NCI-H748 (cell line): ENCODE data around the gene ANAPC5.
"Not testable (repeated sequence)": the region's sequence is repeated elsewhere in the genome, so short reads cannot be mapped to it uniquely, and the experiment has no call there.

ENCODE experiments used
- DNase-seq: peaks from one replicate; lab custom pipeline; 2025; ENCODE audit not compliant: unreplicated experiment; lab: John Stamatoyannopoulos, UW

The ANAPC5 gene

GRCh38 chr12:121351820-121352681 is at the start of gene ANAPC5:
Gene ANAPC5, minus strand, starts transcription at chr12:121352411. Its CDS starts 71 bp downstream, at chr12:121352340.
- DNase-seq = peak; percentile 99

GRCh38 chr12:121400332-121401139 is 48.3 kb upstream of the ANAPC5 start:
- peak; percentile 63 for DNase-seq

- peak; percentile 99 for DNase-seq
These were observed 47.5 kb upstream of the ANAPC5 start, which contains the start of gene RNF34 for GRCh38 chr12:121399391-121400331. Gene RNF34, plus strand, starts transcription at chr12:121400118. Its CDS starts 95 bp downstream, at chr12:121400213.

- DNase-seq = peak; percentile 5
These were observed 46.1 kb upstream of the ANAPC5 start for GRCh38 chr12:121398355-121398754.

- DNase-seq = no peak
These were observed 45.3 kb upstream of the ANAPC5 start for GRCh38 chr12:121397521-121397920.

- no peak for DNase-seq
These were observed 40.1 kb upstream of the ANAPC5 start for GRCh38 chr12:121392325-121392716.

- no peak for DNase-seq
These were observed 39.6 kb upstream of the ANAPC5 start for GRCh38 chr12:121391619-121392324.

GRCh38 chr12:121390856-121391255 is 38.6 kb upstream of the ANAPC5 start:
- no peak for DNase-seq

- no peak for DNase-seq
These were observed 36.3 kb upstream of the ANAPC5 start for GRCh38 chr12:121388421-121388981.

- not testable (repeated sequence) for DNase-seq
These were observed 32.7 kb upstream of the ANAPC5 start for GRCh38 chr12:121384891-121385290.

- no peak for DNase-seq
These were observed 31.4 kb upstream of the ANAPC5 start for GRCh38 chr12:121383601-121384021.

GRCh38 chr12:121379945-121380344 is 27.7 kb upstream of the ANAPC5 start:
- DNase-seq = no peak

GRCh38 chr12:121378736-121379135 is 26.5 kb upstream of the ANAPC5 start:
- DNase-seq = no peak

GRCh38 chr12:121376754-121377697 is 24.8 kb upstream of the ANAPC5 start:
- no peak for DNase-seq

- DNase-seq = not testable (repeated sequence)
These were observed 22.9 kb upstream of the ANAPC5 start for GRCh38 chr12:121374945-121375584.

- DNase-seq = not testable (repeated sequence)
These were observed 22.1 kb upstream of the ANAPC5 start for GRCh38 chr12:121374336-121374735.

GRCh38 chr12:121373755-121374154 is 21.5 kb upstream of the ANAPC5 start:
- no peak for DNase-seq

- no peak for DNase-seq
These were observed 19.2 kb upstream of the ANAPC5 start for GRCh38 chr12:121371404-121371803.
